HG02759 (cell line): ENCODE measurements around the gene BTBD1.
A peak's percentile ranks its signal among the peaks of the same experiment; 100 is the strongest.

ENCODE experiments used
- ATAC-seq: cut with Tn5 transposase; IDR thresholded peaks from one replicate; pipeline ENCODE4 v1.9.1; 2021; ENCODE audit warnings: mild to moderate bottlenecking, moderate library complexity; ENCODE audit not compliant: unreplicated experiment

The BTBD1 gene

GRCh38 chr15:83066734-83067637 is at the start of gene BTBD1:
Gene BTBD1, minus strand, starts transcription at chr15:83067252. Its CDS starts 101 bp downstream, at chr15:83067151.
- peak; percentile 91 for ATAC-seq

DNA sequence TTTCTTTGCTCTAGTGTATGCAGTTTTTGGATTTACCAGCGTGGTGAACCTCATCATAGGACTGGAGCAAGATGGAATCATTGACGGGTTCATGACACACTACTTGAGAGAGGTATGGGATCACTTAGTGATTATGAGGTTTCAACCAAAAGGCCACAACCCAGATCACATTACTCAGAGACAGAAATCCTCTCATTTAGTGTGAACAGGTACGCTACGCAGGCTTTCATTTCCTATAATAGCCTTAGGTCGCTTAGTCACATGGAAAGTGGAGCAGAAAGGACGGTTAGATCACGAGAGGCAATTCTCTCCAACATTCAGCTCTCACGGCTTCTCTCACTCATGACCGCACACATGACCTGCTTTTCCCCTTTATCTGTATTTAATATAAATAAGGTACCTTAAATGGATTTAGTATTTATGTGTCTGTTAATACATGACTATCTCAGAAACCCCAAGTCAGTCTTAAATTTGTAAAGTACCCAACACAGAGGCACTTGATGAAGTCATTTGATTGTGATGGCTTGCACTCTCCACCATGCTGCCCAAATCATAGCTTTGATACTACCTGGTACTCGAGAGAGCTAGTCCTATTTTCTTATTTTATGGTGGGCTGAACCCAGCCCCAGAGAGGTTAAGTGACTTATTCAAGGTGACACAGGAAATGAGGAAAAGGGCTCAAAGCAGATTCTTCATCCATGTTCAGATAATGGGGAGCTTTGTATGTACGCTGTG is 48.9 kb upstream of the BTBD1 start:
- no peak for ATAC-seq

GRCh38 chr15:83115410-83115809 is 48.4 kb upstream of the BTBD1 start:
- no peak for ATAC-seq

DNA sequence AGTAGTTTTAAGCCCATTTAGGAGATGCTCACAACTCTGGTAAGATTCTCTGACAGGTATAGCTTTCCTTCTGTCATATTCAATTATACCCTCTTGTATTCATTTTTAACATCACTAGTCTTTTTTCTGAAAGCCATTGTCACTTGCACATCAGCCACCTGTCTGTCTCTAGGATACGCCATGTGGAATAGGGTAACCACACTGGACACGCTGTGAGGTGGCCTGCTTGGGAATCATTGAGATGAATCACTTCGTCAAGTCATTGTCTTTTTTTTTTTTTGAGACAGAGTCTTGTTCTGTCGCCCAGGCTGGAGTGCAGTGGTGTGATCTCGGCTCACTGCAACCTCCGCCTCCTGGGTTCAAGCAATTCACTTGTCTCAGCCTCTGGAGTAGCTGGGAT is 47.8 kb upstream of the BTBD1 start:
- ATAC-seq = no peak

GRCh38 chr15:83113881-83114674 is 47.0 kb upstream of the BTBD1 start:
- ATAC-seq = no peak

- no peak for ATAC-seq
Measured at GRCh38 chr15:83112956-83113299, 45.9 kb upstream of the BTBD1 start.

GRCh38 chr15:83112233-83112955 is 45.3 kb upstream of the BTBD1 start:
- no peak for ATAC-seq

DNA sequence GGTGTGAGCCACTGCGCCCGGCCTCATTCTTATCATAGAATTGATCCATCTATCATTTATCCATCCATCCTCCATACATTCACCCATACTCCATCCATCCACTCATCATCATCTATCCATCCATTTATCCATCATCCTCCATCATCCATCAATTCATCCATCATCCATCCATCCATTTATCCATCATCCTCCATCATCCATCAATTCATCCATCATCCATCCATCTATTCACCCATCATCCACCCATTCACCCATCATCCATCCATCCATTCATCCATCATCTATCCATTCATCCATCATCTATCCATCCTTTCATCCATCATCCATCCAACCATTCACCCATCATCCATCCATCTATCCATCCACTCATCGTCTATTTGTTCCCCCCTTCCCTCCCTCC is 44.1 kb upstream of the BTBD1 start:
- ATAC-seq = no peak

- no peak for ATAC-seq
Measured at GRCh38 chr15:83110381-83110780, 43.3 kb upstream of the BTBD1 start.

GRCh38 chr15:83109532-83109931 is 42.5 kb upstream of the BTBD1 start:
- no peak for ATAC-seq

DNA sequence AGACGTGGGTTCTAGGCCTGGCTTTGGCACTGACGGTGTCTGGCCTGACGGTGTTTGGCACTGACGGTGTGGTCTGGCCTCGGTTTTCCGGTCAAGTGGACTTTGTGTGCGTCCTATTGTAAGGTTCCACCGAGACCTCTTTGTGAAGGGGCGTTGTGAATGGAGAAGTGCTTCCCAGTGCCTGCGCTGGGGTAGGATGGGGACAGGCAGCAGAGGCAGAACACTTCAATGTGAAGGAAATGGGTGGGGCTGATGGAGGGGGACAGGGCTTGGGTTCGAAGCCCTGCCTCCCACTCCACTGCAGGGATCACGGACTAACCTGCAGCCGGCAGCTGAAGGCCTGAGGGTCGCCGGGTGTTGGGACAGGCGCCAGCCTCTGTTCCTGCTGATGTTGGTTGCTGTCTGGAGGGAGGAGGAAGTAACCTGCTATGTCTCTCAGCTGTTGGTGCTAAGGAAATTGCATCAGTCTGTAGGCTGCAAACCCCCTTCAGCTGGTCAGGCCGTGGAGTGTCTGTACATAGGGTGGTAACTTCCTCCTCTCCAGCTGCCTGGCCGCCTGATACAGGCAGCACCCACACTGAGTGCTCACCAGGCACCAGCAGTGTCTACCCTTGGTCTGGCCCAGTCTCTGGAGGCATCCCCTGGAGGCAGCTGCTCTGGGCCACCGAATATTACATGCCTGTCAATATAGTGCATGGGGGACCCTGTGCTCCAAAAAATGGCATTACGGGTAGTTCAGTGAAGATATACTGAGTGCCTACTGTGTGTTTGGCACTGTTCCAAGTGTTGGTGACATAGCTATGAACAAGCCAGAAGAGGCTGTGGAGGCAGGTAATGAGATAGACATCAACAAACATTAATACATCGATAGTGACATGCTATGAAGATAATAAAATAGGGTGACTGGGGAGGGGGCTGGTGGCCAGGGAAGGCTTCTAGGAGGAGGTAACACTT is 41.5 kb upstream of the BTBD1 start:
- peak; percentile 68 for ATAC-seq

GRCh38 chr15:83107841-83108181 is 40.8 kb upstream of the BTBD1 start:
- peak; percentile 2 for ATAC-seq

DNA sequence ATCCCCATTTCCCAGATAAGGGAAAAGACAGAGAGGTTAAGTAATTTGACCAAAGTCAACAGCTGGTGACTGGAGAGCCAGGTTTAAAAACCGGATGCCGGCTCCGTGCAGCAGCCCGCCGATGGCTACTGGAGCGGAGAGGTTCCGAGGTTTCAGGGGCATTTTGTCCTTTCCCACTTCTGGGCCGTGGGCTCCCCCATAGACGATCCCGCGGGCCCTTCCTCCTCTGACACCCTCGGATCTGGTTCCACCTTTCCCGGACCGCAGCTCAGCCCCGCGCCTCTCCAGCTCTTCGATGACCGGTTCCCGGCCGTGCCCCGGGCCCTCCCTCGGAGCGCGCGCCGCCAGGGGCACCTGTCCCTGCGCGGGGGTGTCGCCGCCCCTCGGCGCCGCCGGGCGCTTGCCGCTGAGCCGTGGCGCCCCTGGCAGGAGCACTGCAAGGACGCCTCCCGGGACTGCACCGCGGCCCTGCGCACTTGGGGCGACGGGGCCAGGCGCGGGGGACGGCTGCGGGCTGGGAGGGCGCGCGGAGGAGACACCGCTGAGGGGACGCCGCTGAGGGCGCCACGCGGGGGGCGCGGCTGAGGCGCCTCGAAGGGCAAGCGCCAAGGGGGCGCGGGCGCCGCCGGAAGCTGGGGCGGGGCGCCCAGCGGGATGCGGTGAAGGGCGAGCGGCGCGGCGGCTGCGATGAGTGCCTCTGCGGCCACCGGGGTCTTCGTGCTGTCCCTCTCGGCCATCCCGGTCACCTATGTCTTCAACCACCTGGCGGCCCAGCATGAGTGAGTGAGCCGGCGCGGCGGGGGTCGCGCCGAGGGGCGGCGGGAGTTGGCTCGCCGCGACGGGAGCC is 40.2 kb upstream of the BTBD1 start, which contains the start of gene TM6SF1:
TSS of gene TM6SF1 (plus strand) at position 652 of the 847 bp plus-strand sequence. CDS start at position 688, 36 bp downstream.
- peak; percentile 49 for ATAC-seq

- no peak for ATAC-seq
Measured at GRCh38 chr15:83105440-83105839, 38.4 kb upstream of the BTBD1 start.

GRCh38 chr15:83104141-83104540 is 37.1 kb upstream of the BTBD1 start:
- ATAC-seq = no peak

DNA sequence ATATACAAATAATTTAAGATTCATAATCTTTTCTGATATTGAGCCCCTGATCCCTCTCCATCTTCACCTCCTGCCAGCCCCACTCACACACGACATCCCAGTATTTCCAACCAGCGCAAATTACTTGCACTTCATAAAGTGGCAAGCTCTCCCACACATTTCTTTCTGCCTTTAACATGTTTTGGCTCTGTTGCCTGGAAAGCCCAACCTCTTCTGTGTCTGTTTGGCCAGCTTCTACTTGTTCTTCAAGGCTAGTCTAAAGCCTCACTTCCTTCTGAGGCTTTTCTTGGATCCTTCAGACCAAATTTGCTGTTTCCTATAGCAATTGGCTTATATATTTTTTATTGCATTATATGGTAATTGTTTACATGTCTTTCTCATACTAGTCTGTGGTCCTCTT is 35.3 kb upstream of the BTBD1 start:
- ATAC-seq = no peak

- ATAC-seq = no peak
Measured at GRCh38 chr15:83100097-83100646, 33.1 kb upstream of the BTBD1 start.

DNA sequence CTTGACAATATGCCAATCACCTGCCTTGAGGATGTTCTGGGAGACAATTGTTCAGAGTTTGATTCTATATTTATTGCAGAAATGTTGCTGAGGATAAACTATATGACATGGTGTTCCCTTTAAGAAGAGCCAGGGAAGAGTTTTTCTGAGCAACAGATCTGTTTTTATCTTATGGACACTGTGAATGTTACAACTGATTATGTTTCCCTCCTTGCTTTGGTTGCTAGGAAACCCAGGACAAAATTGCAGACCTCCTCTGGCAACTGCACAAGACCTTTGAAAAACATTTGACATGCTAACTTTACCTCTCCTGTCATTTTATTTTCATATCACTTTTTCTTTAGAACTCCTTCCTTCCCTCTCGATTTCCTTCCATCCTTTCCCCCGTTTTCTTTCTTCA is 32.2 kb upstream of the BTBD1 start:
- no peak for ATAC-seq
